HepG2 (cell line): ENCODE measurements around the gene NTN5. TPM values are rescaled to one million over a fixed set of nuclear protein-coding genes. Genes with fewer than 3 reads are reported as not detected.

Source experiments
- ASH2L ChIP-seq: fragments of 300-600, 200-600 bp; sonication (generic); IDR thresholded peaks from 2 replicates; pipeline ENCODE4 v1.7.0; 2017; ENCODE audit warnings: low read depth, mild to moderate bottlenecking, moderate library complexity, mixed read lengths, low read length; ENCODE audit not compliant: insufficient read length
- ATF7 ChIP-seq, 2 experiments: fragments of 450-650 bp in 1 of 2; sonication (generic) in 1 of 2; formaldehyde crosslinking in 1 of 2; IDR thresholded peaks; 2 replicates each; pipeline versions ENCODE4 v1.4.0 to v1.6.1; 2016 to 2020; ENCODE audit warnings: antibody characterized with exemption in 1 of 2, mild to moderate bottlenecking in 1 of 2, missing genetic modification reagents in 1 of 2
- CENPT ChIP-seq: sonication (generic); formaldehyde crosslinking; IDR thresholded peaks from 2 replicates; pipeline ENCODE4 v1.8.0; 2022; ENCODE audit warnings: low read depth, mild to moderate bottlenecking, moderate library complexity, missing genetic modification reagents
- CHD4 ChIP-seq: fragments of 200-600 bp; sonication (generic); IDR thresholded peaks from 2 replicates; pipeline ENCODE4 v1.7.0; 2017; ENCODE audit warnings: mild to moderate bottlenecking, low read length, borderline replicate concordance
- CTCF ChIP-seq: sonication (generic); formaldehyde crosslinking; IDR thresholded peaks from 2 replicates; pipeline ENCODE4 v1.5.0; 2020; ENCODE audit warnings: mild to moderate bottlenecking, missing genetic modification reagents, moderate library complexity
- KDM3A ChIP-seq: IDR thresholded peaks from 2 replicates; pipeline ENCODE4 v1.6.1; 2018; ENCODE audit warnings: low read depth, missing compliant biosample characterization
- KLF12 ChIP-seq: sonication (generic); formaldehyde crosslinking; IDR thresholded peaks from 2 replicates; pipeline ENCODE4 v1.4.0; 2020; ENCODE audit warnings: missing genetic modification reagents, borderline replicate concordance
- NAIF1 ChIP-seq: sonication (generic); formaldehyde crosslinking; IDR thresholded peaks from 2 replicates; pipeline ENCODE4 v1.5.0; 2020; ENCODE audit warnings: mild to moderate bottlenecking, missing genetic modification reagents, borderline replicate concordance
- PCBP2 ChIP-seq: fragments of 200-400 bp; formaldehyde crosslinking; optimal IDR thresholded peaks from 2 replicates; pipeline ENCODE3; 2018; ENCODE audit warnings: low read length, low read depth; ENCODE audit not compliant: poor library complexity, severe bottlenecking
- PRDM4 ChIP-seq: sonication (generic); formaldehyde crosslinking; IDR thresholded peaks from 2 replicates; pipeline ENCODE4 v1.9.0; 2021; ENCODE audit warnings: missing genetic modification reagents, borderline replicate concordance
- SMC3 ChIP-seq: IDR thresholded peaks from 2 replicates; pipeline ENCODE4 v1.6.1; 2011; ENCODE audit warnings: low read length, improper control_type of control experiment
- ZNF350 ChIP-seq: sonication (generic); formaldehyde crosslinking; IDR thresholded peaks from 2 replicates; pipeline ENCODE4 v1.4.0; 2020; ENCODE audit warnings: mild to moderate bottlenecking, low read depth, missing genetic modification reagents, borderline replicate concordance
- ZNF407 ChIP-seq: sonication (generic); formaldehyde crosslinking; IDR thresholded peaks from one replicate; pipeline ENCODE4 v1.5.1; 2020; ENCODE audit warnings: mild to moderate bottlenecking, missing genetic modification reagents; ENCODE audit errors: not compliant biosample characterization
- ZNF570 ChIP-seq: sonication (generic); formaldehyde crosslinking; IDR thresholded peaks from 2 replicates; pipeline ENCODE4 v1.4.0; 2020; ENCODE audit warnings: mild to moderate bottlenecking, missing genetic modification reagents, borderline replicate concordance
- ZNF577 ChIP-seq: sonication (generic); formaldehyde crosslinking; IDR thresholded peaks from 2 replicates; pipeline ENCODE4 v1.4.0; 2020; ENCODE audit warnings: mild to moderate bottlenecking, low read depth, missing genetic modification reagents, borderline replicate concordance
- polyA plus RNA-seq, 8 experiments: library from polyadenylated mRNA; depleted of rRNA in 3 of 8; stranded (reverse) in 7 of 8; unstranded in 1 of 8; fragments of >200 nt; fragmentation: Illumina TruSeq in 4 of 8; extraction: Trizol in 4 of 8; gene quantifications; 2 replicates each; pipeline versions ENCODE4 v1.2.1 to v1.2.3, GENCODE V29; 2011 to 2016; ENCODE audit warnings: low read depth in 4 of 8, missing spikeins in 1 of 8, mixed read lengths in 1 of 8; ENCODE audit not compliant: insufficient read depth in 1 of 8
- total RNA-seq, 5 experiments: library from RNA; depleted of rRNA; stranded (reverse); fragments of >200 nt; fragmentation: Illumina TruSeq; extraction: Trizol; gene quantifications; 2 replicates each; pipeline ENCODE4 v1.2.3, GENCODE V29; 2016; ENCODE audit warnings: low read depth in 1 of 5

The NTN5 gene
- total and polyA plus RNA-seq, 2 of the 13 experiments (the other 11 are each of a cell fraction or from before 2014, with no cell fraction given), result 0.05 TPM; not detected in 1

GRCh38 chr19:48634424-48635262, 38.2 kb downstream of the NTN5 start (continued):
- TF ChIP-seq PRDM4 (CRISPR knock-in tag) (no peak), ZNF570 (no peak), NAIF1 (CRISPR knock-in tag) (no peak), ZNF577 (CRISPR knock-in tag) (no peak), KDM3A (CRISPR knock-in tag) (peak; percentile 76), SMC3 (no peak), CENPT (CRISPR knock-in tag) (no peak), CTCF (peak; percentile 8; the same call in 1 of the 2 replicates), PCBP2 (no peak), ZNF407 (no peak), CHD4 (peak; percentile 78; the same call in 1 of the 2 replicates), KLF12 (CRISPR knock-in tag) (0 out of 2 replicates have a peak, but pooled peaks have one; percentile 8), ATF7 (IDR thresholded peaks at IDR 0.05) (no peak), ATF7 (CRISPR knock-in tag; IDR thresholded peaks at IDR 0.05) (no peak), ASH2L (no peak), ZNF350 (CRISPR knock-in tag) (peak; percentile 35; the same call in 1 of the 2 replicates)
